Posterior vena cava (tissue), 2 donors: ENCODE data around the gene NARF. TPM values are rescaled to one million over a fixed set of nuclear protein-coding genes. Genes with fewer than 3 reads are reported as not detected.
A peak's percentile ranks its signal among the peaks of the same experiment; 100 is the strongest.
"Not testable (repeated sequence)": the region's sequence is repeated elsewhere in the genome, so short reads cannot be mapped to it uniquely, and the experiment has no call there.

Experiments used
- DNase-seq: peaks from one replicate; pipeline ENCODE4 v3.0.0-alpha.2; 2020; ENCODE audit warnings: low spot score
- intact Hi-C, 2 donors: fragments of 100-400 bp; cut with DNase I; formaldehyde crosslinking; loops; one replicate each; pipeline versions ENCODE4 v1.14.1 to v1.14.2; 2022 to 2023
- total RNA-seq, 2 donors: library from RNA; stranded (reverse); fragmentation: NEBNext Ultra II Directional; extraction: Animal tissue kit (Norgen Biotek cat#: 25700); gene quantifications; one replicate each; pipeline ENCODE4 v1.2.1, GENCODE V29; 2021
- donor health status: DM: yes; HTN: yes; CAD: no.
- donor health status: DM: yes; HTN: yes; CAD: no.

Gene NARF
- total RNA-seq, 2 donors from 2014 or later, result 34.2 to 37.1 TPM

DNA sequence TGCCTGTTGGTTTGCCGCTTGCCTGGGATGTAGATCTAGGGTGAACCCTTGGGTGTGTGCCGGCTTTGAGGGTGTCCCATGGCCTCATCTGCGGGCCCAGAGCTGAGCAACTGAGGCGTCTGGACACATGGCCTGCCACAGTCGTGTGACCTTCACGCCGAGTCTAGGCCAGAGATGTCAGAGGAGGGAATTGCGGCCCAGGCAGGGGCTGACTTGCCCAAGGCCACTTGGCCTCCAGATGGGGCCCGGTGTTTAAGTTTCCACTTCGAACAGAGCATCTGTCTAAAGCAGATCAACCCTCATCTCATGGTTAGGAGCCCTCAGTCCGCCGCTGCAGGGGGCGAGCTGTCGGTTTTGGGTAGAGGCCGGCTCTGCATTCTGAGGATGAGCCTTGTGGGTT, 33.0 kb downstream of the NARF start:
- intact Hi-C loops, result no loop called here
- no peak for DNase-seq

DNA sequence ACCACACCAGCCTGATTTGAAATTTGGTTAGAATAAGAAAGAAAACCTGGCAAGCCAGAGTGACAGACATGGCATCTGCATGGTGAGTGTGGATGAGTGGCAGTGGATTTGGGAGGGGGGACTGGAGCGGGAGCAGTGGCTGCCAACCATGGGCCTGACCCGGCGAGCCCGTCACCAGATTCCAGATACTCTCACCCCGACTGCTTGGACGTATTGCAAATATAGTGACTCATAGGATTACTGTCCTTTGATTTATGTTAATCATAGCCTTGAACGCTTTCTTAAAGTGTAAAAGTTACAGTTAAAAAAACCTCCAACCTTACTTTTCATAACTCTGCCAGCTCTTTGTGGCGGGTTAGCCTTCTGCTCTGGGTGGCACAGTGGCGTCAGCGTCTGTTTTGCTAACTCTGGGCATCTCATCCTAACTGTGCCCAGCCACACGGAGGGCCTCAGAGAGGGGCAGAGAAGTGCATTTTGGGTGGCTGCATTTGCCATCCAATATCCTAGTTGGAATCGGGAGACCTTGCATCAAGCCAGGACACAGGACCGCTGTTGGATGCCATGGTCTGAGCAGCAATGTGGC, 34.2 kb downstream of the NARF start:
- intact Hi-C loops, result no loop called here
- DNase-seq, result no peak

DNA sequence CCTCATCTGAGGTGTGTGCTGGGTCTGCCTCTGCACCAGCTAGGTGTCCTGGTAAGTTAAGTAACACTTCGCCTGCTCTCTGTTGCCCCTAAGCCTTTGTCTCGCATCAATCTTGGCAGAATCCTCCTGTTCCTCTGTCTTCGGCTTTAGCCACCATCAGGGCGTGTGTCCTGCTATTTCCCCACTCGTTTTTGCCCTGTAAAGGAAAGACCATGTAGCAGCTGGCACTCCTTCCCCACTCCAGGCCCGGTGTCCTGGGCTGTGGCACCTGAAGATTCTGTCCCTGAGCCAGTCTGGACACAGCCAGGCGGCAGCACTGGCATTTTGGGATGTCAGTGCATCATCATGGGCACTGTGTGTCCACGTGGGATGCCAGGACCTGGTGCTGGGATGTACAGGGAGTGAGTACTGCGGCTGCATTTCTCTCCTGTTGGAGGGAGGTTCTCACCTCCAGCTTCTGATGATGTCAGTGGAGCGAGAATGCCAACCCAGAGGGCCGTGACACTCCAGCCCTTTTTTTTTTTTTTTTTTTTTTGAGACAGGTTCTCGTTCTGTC, 34.8 kb downstream of the NARF start:
- intact Hi-C loops, result no loop called here
- no peak for DNase-seq

DNA sequence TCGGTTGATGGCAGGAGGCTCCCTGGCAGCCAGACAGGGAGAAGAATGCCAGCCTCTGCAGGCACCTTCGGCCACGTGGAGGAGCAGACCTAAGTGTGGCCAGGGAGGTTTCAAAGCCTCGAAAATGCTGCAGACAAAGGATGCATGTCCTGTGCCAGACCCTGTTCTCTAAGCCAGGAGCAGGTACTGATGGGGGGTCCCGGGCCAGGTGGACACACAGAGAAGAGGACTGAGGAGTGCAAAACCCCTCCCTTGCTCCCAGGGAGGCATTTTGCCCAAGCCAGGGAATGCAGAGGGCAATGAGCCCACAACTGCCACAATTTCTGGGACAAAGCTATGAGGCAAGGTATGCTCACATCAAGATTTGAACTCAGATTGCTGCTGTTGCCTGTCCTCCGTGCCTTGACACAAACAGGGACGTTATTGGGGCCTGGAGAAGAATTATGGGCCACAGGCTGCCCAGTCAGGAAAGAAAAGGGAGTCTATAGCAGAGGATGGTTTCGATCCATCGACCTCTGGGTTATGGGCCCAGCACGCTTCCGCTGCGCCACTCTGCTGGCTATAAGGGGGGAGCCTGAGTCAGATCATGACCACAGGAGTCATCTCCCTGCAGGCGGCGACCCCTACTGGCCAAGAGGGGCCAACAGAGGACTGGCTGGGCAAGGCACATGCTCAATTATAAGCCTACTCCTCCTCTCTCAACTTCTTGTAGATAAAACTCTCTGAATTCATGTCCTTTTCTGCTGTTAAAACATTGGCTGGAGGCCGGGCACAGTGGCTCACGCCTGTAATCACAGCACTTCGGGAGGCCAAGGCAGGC, 35.9 kb downstream of the NARF start:
- intact Hi-C loops, result no loop called here
- DNase-seq, result peak; percentile 96

DNA sequence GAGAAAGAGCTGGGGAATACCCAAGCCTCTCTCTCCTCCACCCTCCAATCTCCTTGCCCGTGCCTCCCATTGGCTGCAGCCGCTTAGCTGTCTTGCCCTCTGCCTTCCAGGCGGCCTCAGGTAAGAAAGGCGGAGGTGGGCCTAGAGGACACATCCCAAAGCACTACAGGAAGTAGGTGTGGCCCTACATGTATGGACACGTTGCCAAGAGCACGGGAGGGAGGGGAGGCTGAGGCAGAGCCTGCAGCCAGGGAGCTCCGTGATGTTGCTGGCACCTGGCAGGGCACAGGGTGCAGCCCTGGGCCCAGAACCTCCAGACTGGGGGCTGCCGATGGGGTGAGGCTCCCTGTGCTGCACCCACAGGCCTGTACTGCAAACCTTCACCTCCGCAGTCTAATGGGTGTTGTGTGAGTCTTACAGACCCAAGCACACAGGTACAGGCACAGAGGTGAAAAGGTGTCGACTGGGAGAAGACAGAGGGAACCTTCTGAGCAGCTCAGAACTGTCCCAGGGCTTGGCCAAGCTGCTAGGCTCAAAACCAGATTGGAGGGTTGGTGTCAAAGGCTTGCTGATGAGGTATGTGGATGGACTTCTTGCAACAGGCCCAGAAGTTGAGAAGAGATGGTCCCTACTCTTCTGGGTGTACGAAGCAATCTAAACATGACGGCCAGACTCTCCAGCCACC, 37.4 kb downstream of the NARF start:
- intact Hi-C loops, result no loop called here
- no peak for DNase-seq

DNA sequence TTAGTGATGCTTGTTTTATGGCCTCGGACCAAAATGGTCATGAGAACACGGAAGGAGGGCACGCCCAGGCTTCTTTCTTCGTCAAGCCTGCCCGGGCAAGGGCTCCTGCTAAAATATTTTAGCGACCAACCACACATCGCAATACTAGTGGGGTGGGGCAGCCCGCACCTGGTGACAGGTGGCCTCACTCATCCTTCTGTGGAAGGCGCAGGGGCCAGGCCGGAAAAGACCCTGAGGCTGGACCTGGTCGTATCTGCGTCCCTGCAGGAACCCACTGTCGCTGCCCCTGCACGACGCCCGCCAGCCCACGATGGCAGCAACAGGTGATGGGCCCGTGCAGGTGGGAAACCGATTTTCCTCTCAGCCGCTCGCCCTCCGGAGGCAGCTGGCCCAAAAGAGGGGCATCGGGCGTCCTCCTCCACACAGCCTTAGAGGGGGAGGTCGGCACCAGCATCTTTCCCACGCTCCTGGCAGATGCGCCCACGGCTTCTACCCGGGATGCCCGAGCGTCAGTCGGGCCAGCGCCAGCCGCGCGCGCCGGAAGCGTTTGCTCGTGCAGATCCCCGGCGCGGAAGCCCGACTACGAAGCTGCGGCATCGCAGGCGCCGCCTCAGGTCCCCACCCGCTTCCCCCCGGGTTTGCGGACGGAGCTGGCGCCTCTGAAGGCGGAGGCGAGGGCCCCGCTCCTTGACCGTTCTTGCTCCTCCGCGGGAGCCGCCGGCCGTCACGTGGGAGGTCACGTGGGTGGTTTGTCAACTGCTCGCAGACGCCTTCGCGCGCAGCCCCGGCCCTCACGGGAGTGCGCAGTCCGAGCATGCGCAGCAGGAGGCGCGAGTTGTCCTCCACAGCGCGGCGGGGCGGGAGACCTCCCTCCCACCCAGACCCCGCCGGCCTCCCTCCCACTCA, 38.2 kb downstream of the NARF start:
- intact Hi-C loops, result no loop called here
- peak; percentile 99 for DNase-seq

DNA sequence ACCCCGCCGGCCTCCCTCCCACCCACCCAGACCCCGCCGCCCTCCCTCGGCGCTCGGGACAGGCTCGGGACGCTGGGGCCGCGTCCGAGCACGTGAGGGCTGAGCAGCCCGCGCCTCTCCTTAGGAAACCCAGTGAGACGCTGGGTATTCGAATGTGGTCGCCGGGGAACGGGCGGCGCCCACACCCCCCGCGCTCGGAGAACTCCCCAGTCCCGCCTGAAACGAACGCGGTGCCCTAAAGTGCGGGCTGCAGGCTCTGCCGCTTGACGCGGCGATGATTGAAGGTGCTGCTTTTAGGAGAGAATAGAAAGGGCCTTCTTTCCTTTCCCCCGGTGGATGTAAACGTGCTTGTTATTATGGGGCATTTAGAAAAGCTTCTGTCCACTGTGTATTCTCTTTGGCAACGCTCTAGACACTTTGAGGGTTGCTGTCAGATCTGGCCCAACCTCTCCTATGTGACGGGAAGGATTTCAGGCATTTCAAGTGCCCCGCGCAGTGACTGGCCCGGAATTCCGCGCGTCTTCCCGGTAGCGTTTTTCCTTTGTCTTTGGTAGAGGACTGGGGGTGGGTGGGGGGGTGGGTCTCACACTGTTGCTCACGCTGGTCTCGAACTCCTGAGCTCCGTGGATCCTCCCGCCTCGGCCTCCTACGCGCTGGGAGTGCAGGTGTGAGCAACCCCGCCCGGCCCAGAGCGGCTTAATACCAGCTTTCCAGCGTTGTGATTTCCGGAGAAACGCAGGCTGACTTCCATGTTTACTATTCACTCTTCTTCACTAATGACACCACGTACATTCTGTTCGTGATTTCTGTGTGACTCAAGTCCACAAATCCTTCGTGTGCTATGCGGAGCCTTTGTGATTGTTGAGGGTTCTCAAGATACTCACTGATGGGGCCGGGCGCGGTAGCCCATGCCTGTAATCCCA, 39.2 kb downstream of the NARF start:
- peak; percentile 86 for DNase-seq
- intact Hi-C loops, result no loop called here

DNA sequence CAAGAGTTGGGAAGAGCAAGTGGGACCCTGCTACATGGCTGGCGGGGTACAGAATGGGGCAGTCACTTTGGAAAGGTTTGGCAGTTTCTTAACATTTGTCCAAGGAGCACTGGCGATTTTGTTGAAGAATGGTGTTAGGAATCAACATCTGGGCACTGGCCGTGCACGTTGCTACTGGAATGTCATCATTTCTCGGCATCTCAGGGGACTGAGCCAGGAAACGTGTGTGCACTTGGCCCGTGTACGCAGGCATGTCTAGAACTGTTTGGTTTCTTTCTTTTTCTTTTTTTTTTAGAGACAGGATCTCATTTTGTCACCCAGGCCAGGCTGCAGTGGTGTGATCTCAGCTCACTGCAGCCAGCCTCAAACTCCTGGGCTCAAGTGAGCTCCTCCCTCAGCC, 43.7 kb downstream of the NARF start:
- DNase-seq, result no peak
- intact Hi-C loops, result no loop called here

DNA sequence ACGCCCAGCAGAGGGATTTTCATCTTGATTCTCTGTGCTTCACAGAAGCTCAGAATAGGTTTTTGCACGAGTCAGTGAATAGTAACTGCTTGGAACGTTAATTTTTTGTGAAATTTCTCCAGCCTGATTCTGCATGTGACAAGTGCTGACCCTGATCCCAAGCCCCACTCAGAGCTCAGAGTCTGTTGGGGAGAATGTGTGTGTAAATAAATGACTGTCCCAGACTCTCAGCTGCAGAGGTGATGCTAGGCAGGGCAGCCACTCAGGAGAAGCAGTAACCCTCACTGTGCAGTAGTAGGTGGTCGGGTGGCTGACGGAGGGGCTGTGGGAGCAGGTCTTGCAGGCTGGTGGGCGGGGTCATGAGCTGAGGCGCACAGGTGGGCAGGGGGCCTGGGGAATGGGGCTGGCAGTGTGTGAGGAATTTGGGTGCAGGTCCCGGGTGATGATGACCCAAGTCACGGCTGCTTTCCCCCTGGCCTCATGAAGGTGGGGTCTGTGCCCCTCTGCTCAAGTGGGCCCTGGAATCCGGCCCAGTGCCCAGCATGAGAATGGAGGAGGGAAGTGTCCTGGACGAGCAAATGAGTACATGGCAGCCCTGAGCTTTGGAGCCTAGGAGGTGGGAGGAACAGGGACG, 44.7 kb downstream of the NARF start:
- no peak for DNase-seq
- intact Hi-C loops, result no loop called here

DNA sequence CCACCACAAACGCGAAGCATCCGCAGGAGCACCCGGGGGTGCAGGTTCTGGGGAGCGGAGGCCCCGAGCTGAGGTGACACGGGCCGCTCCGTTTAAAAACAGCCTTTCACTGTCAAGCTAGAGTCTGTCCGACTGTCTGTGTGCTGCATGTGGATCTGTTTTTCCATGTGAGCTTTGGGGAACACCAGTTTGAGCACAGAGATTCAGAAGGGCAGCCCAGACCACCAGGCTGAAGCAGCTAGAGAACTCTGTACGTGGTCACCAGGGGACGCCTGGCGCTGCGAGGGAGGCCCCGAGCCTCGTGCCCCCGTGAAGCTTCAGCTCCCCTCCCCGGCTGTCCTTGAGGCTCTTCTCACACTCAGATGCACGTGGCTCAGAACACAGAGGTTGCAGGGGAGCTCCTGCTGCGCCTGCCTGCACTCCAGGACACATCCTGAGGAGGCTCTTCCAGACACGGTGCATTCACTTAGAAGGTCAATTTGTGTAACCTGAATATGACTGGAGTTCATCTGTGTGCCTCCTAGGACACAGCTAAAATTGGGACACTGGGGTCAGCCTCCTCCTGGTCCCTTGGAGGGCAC, 45.3 kb downstream of the NARF start:
- intact Hi-C loops, result no loop called here

DNA sequence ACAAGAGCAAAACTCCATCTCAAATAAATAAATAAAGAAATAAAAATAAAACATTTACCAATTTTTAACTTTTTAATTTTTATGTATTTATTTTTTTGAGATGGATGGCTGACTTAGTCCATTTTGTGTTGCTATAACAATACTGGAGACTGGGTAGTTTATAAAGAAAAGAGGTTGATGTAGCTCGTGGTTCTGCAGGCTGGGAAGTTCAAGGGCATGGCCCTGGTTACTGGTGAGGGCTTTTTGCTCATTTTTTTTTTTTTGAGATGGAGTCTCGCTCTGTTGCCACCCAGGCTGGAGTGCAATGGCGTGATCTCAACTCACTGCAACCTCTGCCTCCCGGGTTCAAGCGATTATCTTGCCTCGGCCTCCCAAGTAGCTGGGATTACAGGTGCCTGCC, 46.8 kb downstream of the NARF start:
- DNase-seq, result no peak
- intact Hi-C loops, result no loop called here

More for the DNA sequence above, 45.3 kb downstream of the NARF start:
- no peak for DNase-seq

DNA sequence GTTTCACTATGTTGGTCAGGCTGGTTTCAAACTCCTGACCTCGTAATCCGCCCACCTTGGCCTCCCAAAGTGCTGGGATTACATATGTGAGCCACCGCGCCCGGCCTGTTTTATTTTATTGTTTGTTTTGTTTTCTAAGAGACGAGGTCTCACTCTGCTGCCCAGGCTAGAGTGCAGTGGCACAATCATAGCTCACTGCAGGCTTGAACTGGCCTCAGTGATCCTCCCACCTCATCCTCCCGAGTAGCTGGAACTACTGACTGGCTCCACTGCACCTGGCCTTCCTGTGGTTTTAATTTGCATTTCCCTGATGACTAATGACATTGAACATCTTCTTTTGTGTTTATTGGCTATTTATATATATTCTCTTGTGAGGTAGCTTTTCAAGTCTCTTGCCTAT, 47.9 kb downstream of the NARF start:
- intact Hi-C loops, DNase-seq: not testable (repeated sequence)

DNA sequence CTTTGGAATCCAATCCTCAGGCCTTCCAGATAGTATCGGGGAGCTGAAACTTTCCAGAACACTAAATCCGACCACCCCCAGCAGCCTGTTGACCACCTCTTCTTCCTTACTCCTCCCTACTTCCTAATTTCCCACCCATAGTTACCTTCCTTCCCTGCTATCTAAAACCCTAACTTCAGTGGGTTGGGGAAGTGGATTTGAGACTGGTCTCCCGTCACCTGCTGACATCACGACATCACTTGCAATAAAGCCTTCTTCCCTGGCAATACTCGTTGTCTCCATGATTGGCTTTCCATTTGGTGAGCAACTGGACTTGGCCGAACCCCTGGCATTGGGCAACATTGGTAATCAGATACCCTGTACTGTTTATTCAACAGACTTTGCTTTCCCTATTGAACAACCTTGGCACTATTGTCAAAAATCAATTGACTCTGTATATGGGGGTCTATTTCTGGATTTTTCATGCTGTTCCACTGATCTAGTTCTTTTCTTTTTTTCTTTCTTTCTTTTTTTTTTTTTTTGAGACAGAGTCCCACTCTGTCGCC, 49.2 kb downstream of the NARF start:
- intact Hi-C loops, result no loop called here
- no peak for DNase-seq

DNA sequence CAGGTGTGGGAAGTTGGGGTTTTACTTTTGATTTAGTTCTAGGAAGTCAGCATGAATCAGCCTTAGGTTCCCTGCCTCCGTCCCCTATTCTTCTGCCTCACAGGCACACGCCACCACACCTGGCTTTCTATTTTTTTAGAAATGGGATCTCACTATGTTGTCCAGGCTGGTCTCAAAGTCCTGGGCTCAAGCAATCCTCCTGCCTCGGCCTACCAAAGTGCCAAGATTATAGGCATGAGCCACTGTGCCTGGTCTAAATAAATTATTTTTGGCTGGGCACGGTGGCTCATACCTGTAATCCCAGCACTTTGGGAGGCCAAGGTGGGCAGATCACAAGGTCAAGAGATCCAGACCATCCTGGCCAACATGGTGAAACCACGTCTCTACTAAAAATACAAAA, 53.1 kb downstream of the NARF start:
- intact Hi-C loops, DNase-seq: not testable (repeated sequence)

DNA sequence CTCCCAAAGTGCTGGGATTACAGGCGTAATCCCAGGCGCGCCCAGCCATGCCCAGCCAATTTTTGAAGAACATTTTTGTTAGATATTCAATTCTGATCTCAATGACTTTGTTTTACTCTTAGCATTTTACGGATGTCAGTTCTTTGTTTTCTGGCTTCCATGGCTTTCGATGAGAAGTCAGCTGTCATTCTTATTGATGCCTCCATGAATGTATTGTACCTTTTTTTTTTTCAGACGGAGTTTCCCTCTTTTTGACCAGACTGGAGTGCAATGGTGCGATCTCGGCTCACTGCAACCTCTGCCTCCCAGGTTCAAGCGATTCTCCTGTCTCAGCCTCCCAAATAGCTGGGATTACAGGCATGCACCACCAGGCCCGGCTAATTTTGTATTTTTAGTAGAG, 55.3 kb downstream of the NARF start:
- DNase-seq, intact Hi-C loops: not testable (repeated sequence)

DNA sequence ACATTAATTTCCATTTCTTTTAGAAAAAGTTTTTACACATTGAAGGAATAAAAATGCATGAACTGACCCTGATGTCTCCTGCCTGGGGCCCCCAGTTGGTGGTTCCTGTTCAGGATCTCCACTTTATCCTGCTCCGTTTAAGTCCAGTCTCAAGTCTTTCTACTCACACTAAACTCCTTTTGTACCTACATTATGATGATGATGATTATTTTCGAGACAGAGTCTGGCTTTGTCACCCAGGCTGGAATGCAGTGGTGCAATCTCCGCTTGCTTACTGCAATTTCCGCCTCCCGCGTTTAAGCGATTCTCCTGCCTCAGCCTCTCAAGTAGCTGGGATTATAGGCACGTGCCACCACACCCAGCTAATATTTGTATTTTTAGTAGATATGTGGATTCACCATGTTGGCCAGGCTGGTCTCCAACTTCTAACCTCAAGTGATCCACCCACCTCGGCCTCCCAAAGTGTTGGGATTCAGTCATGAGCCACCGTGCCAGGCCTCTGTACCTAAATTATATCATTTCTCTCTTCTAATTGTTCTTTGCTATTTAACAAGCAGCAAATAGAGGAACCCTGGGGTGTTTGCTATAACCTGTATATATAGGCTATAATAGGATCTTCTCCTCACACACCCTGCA, 58.8 kb downstream of the NARF start:
- DNase-seq, result no peak
- intact Hi-C loops, result no loop called here
